HepG2 (cell line): ENCODE results near the gene NDE1. TPM values are rescaled to one million over a fixed set of nuclear protein-coding genes. Genes with fewer than 3 reads are reported as not detected.

ENCODE experiments used
- ARID5B ChIP-seq: IDR thresholded peaks from 2 replicates; pipeline ENCODE4 v1.4.0; 2020; ENCODE audit warnings: mild to moderate bottlenecking, missing genetic modification reagents
- FOXO1 ChIP-seq: sonication (generic); formaldehyde crosslinking; IDR thresholded peaks from 2 replicates; pipeline ENCODE4 v1.4.0; 2020; ENCODE audit warnings: missing genetic modification reagents
- GFI1 ChIP-seq: sonication (generic); formaldehyde crosslinking; IDR thresholded peaks from 2 replicates; pipeline ENCODE4 v1.5.0; 2020; ENCODE audit warnings: missing genetic modification reagents, mild to moderate bottlenecking, borderline replicate concordance
- GLI4 ChIP-seq: sonication (generic); formaldehyde crosslinking; IDR thresholded peaks from 2 replicates; pipeline ENCODE4 v1.5.1; 2020; ENCODE audit warnings: missing genetic modification reagents, mild to moderate bottlenecking, moderate library complexity, borderline replicate concordance
- HDAC1 ChIP-seq: sonication (generic); formaldehyde crosslinking; IDR thresholded peaks from 2 replicates; pipeline ENCODE4 v1.5.1; 2020; ENCODE audit warnings: mild to moderate bottlenecking, missing genetic modification reagents
- HNF4A ChIP-seq: sonication (generic); formaldehyde crosslinking; IDR thresholded peaks from 2 replicates; pipeline ENCODE4 v1.4.0; 2020; ENCODE audit warnings: missing genetic modification reagents
- IRF1 ChIP-seq: sonication (generic); formaldehyde crosslinking; IDR thresholded peaks from 2 replicates; pipeline ENCODE4 v1.4.0; 2020; ENCODE audit warnings: low read depth, mild to moderate bottlenecking, missing genetic modification reagents
- NFYB ChIP-seq: sonication (generic); formaldehyde crosslinking; IDR thresholded peaks from 2 replicates; pipeline ENCODE4 v1.4.0; 2020; ENCODE audit warnings: missing genetic modification reagents
- SOX5 ChIP-seq: IDR thresholded peaks from 2 replicates; pipeline ENCODE4 v1.6.1; 2016; ENCODE audit warnings: borderline replicate concordance
- SP1 ChIP-seq, 2 experiments: fragments of 450-650 bp in 1 of 2; sonication (generic) in 1 of 2; formaldehyde crosslinking in 1 of 2; IDR thresholded peaks; 2 replicates each; pipeline versions ENCODE4 v1.4.0 to v1.6.1; 2016 to 2020; ENCODE audit warnings: missing genetic modification reagents in 1 of 2
- SPEN ChIP-seq: sonication (generic); formaldehyde crosslinking; IDR thresholded peaks from 2 replicates; pipeline ENCODE4 v1.5.1; 2020; ENCODE audit warnings: low read depth, mild to moderate bottlenecking, missing genetic modification reagents
- ZNF770 ChIP-seq: sonication (generic); formaldehyde crosslinking; IDR thresholded peaks from 2 replicates; pipeline ENCODE4 v1.5.0; 2020; ENCODE audit warnings: mild to moderate bottlenecking, missing genetic modification reagents
- polyA plus RNA-seq, 8 experiments: library from polyadenylated mRNA; depleted of rRNA in 3 of 8; stranded (reverse) in 7 of 8; unstranded in 1 of 8; fragments of >200 nt; fragmentation: Illumina TruSeq in 4 of 8; extraction: Trizol in 4 of 8; gene quantifications; 2 replicates each; pipeline versions ENCODE4 v1.2.1 to v1.2.3, GENCODE V29; 2011 to 2016; ENCODE audit warnings: low read depth in 4 of 8, missing spikeins in 1 of 8, mixed read lengths in 1 of 8; ENCODE audit not compliant: insufficient read depth in 1 of 8
- total RNA-seq, 5 experiments: library from RNA; depleted of rRNA; stranded (reverse); fragments of >200 nt; fragmentation: Illumina TruSeq; extraction: Trizol; gene quantifications; 2 replicates each; pipeline ENCODE4 v1.2.3, GENCODE V29; 2016; ENCODE audit warnings: low read depth in 1 of 5
- TF ChIP-seq, protein P1 (sequence below): IDR thresholded peaks from 2 replicates; pipeline ENCODE4 v1.6.1; 2016
- TF ChIP-seq, protein P2 (sequence below): sonication (generic); formaldehyde crosslinking; IDR thresholded peaks from 2 replicates; pipeline ENCODE4 v1.8.1; 2023; ENCODE audit warnings: mild to moderate bottlenecking, missing genetic modification reagents
- TF ChIP-seq, protein P3 (sequence below): sonication (generic); formaldehyde crosslinking; IDR thresholded peaks from 2 replicates; pipeline ENCODE4 v1.5.1; 2020; ENCODE audit warnings: mild to moderate bottlenecking, moderate library complexity, missing genetic modification reagents

NDE1 gene
- total and polyA plus RNA-seq, 2 of the 13 experiments (the other 11 are each of a cell fraction or from before 2014, with no cell fraction given), result 40.9 to 72.5 TPM

DNA sequence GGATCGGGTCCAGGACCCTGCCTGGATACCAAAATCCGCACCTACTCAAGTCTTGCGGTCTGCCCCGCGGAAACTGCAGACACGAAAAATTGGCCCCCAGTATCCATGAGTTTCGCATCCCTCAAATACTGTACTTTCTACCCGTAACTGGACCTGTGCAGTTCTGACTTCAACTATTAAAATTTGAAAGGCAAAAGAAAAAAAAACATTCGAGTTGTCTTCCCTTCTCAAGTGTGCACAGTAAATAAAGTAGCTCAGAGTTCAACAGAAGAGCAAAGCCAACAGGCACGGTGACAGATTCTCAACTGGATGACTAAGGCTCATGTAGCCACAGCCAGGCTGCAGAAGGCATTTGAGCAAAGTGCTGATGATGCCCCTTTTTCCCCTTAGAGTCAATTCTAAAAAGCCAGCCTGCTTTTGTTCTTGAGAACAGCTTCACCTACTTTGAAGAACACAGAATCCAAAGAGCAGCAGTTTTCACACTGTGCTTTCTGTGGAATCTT is 39.6 kb upstream of the NDE1 start (continued):
- TF ChIP-seq, protein P1, sequence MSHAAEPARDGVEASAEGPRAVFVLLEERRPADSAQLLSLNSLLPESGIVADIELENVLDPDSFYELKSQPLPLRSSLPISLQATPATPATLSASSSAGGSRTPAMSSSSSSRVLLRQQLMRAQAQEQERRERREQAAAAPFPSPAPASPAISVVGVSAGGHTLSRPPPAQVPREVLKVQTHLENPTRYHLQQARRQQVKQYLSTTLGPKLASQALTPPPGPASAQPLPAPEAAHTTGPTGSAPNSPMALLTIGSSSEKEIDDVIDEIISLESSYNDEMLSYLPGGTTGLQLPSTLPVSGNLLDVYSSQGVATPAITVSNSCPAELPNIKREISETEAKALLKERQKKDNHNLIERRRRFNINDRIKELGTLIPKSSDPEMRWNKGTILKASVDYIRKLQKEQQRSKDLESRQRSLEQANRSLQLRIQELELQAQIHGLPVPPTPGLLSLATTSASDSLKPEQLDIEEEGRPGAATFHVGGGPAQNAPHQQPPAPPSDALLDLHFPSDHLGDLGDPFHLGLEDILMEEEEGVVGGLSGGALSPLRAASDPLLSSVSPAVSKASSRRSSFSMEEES (CRISPR knock-in tag), result peak; percentile 29
- peak; percentile 87 for TF ChIP-seq GFI1
- TF ChIP-seq, protein P2, sequence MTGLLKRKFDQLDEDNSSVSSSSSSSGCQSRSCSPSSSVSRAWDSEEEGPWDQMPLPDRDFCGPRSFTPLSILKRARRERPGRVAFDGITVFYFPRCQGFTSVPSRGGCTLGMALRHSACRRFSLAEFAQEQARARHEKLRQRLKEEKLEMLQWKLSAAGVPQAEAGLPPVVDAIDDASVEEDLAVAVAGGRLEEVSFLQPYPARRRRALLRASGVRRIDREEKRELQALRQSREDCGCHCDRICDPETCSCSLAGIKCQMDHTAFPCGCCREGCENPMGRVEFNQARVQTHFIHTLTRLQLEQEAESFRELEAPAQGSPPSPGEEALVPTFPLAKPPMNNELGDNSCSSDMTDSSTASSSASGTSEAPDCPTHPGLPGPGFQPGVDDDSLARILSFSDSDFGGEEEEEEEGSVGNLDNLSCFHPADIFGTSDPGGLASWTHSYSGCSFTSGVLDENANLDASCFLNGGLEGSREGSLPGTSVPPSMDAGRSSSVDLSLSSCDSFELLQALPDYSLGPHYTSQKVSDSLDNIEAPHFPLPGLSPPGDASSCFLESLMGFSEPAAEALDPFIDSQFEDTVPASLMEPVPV (CRISPR knock-in tag), result peak; percentile 46; the same call in 1 of the 2 replicates
- TF ChIP-seq NFYB (CRISPR knock-in tag), result 0 out of 2 replicates have a peak, but pooled peaks have one; percentile 7
- TF ChIP-seq SPEN (CRISPR knock-in tag), result peak; percentile 60; the same call in 1 of the 2 replicates
- TF ChIP-seq ARID5B (CRISPR knock-in tag), result peak; percentile 93
- TF ChIP-seq HNF4A (CRISPR knock-in tag), result peak; percentile 90
- TF ChIP-seq GLI4, result peak; percentile 79; the same call in 1 of the 2 replicates
- TF ChIP-seq HDAC1 (CRISPR knock-in tag), result peak; percentile 82
- no peak for TF ChIP-seq IRF1 (CRISPR knock-in tag)
- TF ChIP-seq SOX5 (CRISPR knock-in tag), result peak; percentile 75; the same call in 1 of the 2 replicates
- TF ChIP-seq ZNF770 (CRISPR knock-in tag), result peak; percentile 72
- no peak for TF ChIP-seq SP1 (IDR thresholded peaks at IDR 0.05)
- peak; percentile 7; the same call in 1 of the 2 replicates for TF ChIP-seq SP1 (CRISPR knock-in tag; IDR thresholded peaks at IDR 0.05)
- TF ChIP-seq, protein P3, sequence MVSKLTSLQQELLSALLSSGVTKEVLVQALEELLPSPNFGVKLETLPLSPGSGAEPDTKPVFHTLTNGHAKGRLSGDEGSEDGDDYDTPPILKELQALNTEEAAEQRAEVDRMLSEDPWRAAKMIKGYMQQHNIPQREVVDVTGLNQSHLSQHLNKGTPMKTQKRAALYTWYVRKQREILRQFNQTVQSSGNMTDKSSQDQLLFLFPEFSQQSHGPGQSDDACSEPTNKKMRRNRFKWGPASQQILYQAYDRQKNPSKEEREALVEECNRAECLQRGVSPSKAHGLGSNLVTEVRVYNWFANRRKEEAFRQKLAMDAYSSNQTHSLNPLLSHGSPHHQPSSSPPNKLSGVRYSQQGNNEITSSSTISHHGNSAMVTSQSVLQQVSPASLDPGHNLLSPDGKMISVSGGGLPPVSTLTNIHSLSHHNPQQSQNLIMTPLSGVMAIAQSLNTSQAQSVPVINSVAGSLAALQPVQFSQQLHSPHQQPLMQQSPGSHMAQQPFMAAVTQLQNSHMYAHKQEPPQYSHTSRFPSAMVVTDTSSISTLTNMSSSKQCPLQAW, result peak; percentile 76
- TF ChIP-seq FOXO1, result peak; percentile 75; the same call in 1 of the 2 replicates
